Stimulated activated CD8-positive, alpha-beta memory T cell treated with anti-CD3 and anti-CD28 coated beads, Interleukin-15, amount 100 ng/mL, for 1 hour (primary cell): Measurements from ENCODE around the gene CD69.

Experiments
- DNase-seq: peaks from one replicate; pipeline ENCODE4 v3.0.0-alpha.2; 2020; ENCODE audit warnings: low read depth

CD69 gene

GRCh38 chr12:9760699-9761418 lies at the start of gene CD69:
TSS of gene CD69 (minus strand) at chr12:9760901. CDS start at chr12:9760820, 81 bp downstream.
- peak; percentile 61 for DNase-seq

- no peak for DNase-seq
Measured at GRCh38 chr12:9809866-9810265, 49.2 kb upstream of the CD69 start.

- DNase-seq: no peak
Measured at GRCh38 chr12:9809338-9809737, 48.6 kb upstream of the CD69 start.

- no peak for DNase-seq
Measured at GRCh38 chr12:9808504-9808903, 47.8 kb upstream of the CD69 start.

- no peak for DNase-seq
Measured at GRCh38 chr12:9806714-9807113, 46.0 kb upstream of the CD69 start.

GRCh38 chr12:9805883-9806282 lies 45.2 kb upstream of the CD69 start:
- DNase-seq: no peak

- no peak for DNase-seq
Measured at GRCh38 chr12:9799961-9800360, 39.3 kb upstream of the CD69 start.

GRCh38 chr12:9797722-9798619 lies 37.3 kb upstream of the CD69 start:
- DNase-seq: peak; percentile 24

GRCh38 chr12:9796971-9797370 lies 36.3 kb upstream of the CD69 start:
- DNase-seq: no peak

- no peak for DNase-seq
Measured at GRCh38 chr12:9796346-9796745, 35.6 kb upstream of the CD69 start.

GRCh38 chr12:9795945-9796344 lies 35.2 kb upstream of the CD69 start:
- no peak for DNase-seq

GRCh38 chr12:9794484-9795093 lies 33.9 kb upstream of the CD69 start:
- no peak for DNase-seq

GRCh38 chr12:9793779-9794395 lies 33.2 kb upstream of the CD69 start:
- DNase-seq: no peak

- no peak for DNase-seq
Measured at GRCh38 chr12:9792961-9793617, 32.4 kb upstream of the CD69 start.

- no peak for DNase-seq
Measured at GRCh38 chr12:9792185-9792900, 31.6 kb upstream of the CD69 start.

- no peak for DNase-seq
Measured at GRCh38 chr12:9786726-9787717, 26.3 kb upstream of the CD69 start.

GRCh38 chr12:9784816-9785215 lies 24.1 kb upstream of the CD69 start:
- DNase-seq: no peak

GRCh38 chr12:9784326-9784725 lies 23.6 kb upstream of the CD69 start:
- DNase-seq: no peak

- DNase-seq: no peak
Measured at GRCh38 chr12:9782547-9783382, 22.1 kb upstream of the CD69 start.
